ENCODE measurements around the gene USP16.

GRCh38 chr21:29072873-29073221 is 48.4 kb downstream of the USP16 start:
- no peak for TF ChIP-seq RARB (CRISPR knock-in tag; IDR thresholded peaks at IDR 0.05)
- no peak for TF ChIP-seq CSDC2 (CRISPR knock-in tag; IDR thresholded peaks at IDR 0.05)
